Glutamatergic neuron (in vitro differentiated cells): Measurements from ENCODE around the gene KCNN1. TPM values are rescaled to one million over a fixed set of nuclear protein-coding genes. Genes with fewer than 3 reads are reported as not detected.

Source experiments
- DNase-seq: peaks from one replicate; pipeline ENCODE4 v3.0.0; 2022
- H3K27ac Mint-ChIP-seq: one replicate; pipeline ENCODE4 v1.8.0; 2020; ENCODE audit warnings: mild to moderate bottlenecking, mixed read lengths, inconsistent platforms; ENCODE audit not compliant: unreplicated experiment
- H3K27me3 Mint-ChIP-seq: one replicate; pipeline ENCODE4 v1.8.0; 2020; ENCODE audit warnings: mild to moderate bottlenecking, moderate library complexity, mixed read lengths, inconsistent platforms; ENCODE audit not compliant: unreplicated experiment
- H3K36me3 Mint-ChIP-seq: one replicate; pipeline ENCODE4 v1.8.0; 2020; ENCODE audit warnings: mild to moderate bottlenecking, mixed read lengths, inconsistent platforms; ENCODE audit not compliant: unreplicated experiment
- H3K4me1 Mint-ChIP-seq: one replicate; pipeline ENCODE4 v1.8.0; 2020; ENCODE audit warnings: mild to moderate bottlenecking, low read depth, mixed read lengths, inconsistent platforms; ENCODE audit not compliant: unreplicated experiment
- H3K4me3 Mint-ChIP-seq: one replicate; pipeline ENCODE4 v1.8.0; 2020; ENCODE audit warnings: mild to moderate bottlenecking, mixed read lengths, inconsistent platforms; ENCODE audit not compliant: unreplicated experiment
- H3K9me3 Mint-ChIP-seq: one replicate; pipeline ENCODE4 v1.8.0; 2020; ENCODE audit warnings: mild to moderate bottlenecking, moderate library complexity, mixed read lengths, inconsistent platforms; ENCODE audit not compliant: unreplicated experiment
- CTCF ChIP-seq: fragments of 200-600 bp; sonication (generic); IDR thresholded peaks from one replicate; pipeline ENCODE4 v1.5.0; 2021; ENCODE audit not compliant: partially characterized antibody, unreplicated experiment
- total RNA-seq: library from RNA; stranded (reverse); fragmentation: NEBNext Ultra II Directional; extraction: Animal tissue kit (Norgen Biotek cat#: 25700); gene quantifications from one replicate; pipeline ENCODE4 v1.2.1, GENCODE V29; 2021; ENCODE audit not compliant: unreplicated experiment

Gene KCNN1
- total RNA-seq, 1 donor from 2014 or later: 91.1 TPM

GRCh38 chr19:17943274-17944221 is 23.4 kb upstream of the KCNN1 start:
- Mint-ChIP-seq H3K4me3 (no peak overlapping the region), H3K27ac (no peak overlapping the region), H3K4me1 (peaks cover 9% of the 10 kb centered on the region), H3K27me3 (peaks cover 13% of the 10 kb centered on the region), H3K9me3 (peaks cover 4% of the 10 kb centered on the region), H3K36me3 (no peaks in the 10 kb centered on the region)
- TF ChIP-seq CTCF: no peak
- DNase-seq: no peak

- H3K27ac Mint-ChIP-seq: no peak overlapping the region
- H3K4me3 Mint-ChIP-seq: no peak overlapping the region
- peaks cover 9% of the 10 kb centered on the region for H3K4me1 Mint-ChIP-seq
- H3K36me3 Mint-ChIP-seq: no peaks in the 10 kb centered on the region
- peaks cover 8% of the 10 kb centered on the region for H3K9me3 Mint-ChIP-seq
- DNase-seq: no peak
- no peak for TF ChIP-seq CTCF
- H3K27me3 Mint-ChIP-seq: peaks cover 19% of the 10 kb centered on the region
Measured at GRCh38 chr19:17944301-17944700, 22.6 kb upstream of the KCNN1 start.

- H3K4me3 Mint-ChIP-seq: peak overlapping the region; percentile 82
- peaks cover 16% of the 10 kb centered on the region for H3K9me3 Mint-ChIP-seq
- peaks cover 16% of the 10 kb centered on the region for H3K4me1 Mint-ChIP-seq
- peaks cover 28% of the 10 kb centered on the region for H3K27me3 Mint-ChIP-seq
- no peaks in the 10 kb centered on the region for H3K36me3 Mint-ChIP-seq
- TF ChIP-seq CTCF: peak; percentile 5
- peak overlapping the region; percentile 95 for H3K27ac Mint-ChIP-seq
- no peak for DNase-seq
Measured at GRCh38 chr19:17946965-17947784, 19.7 kb upstream of the KCNN1 start.

- H3K9me3 Mint-ChIP-seq: peaks cover 16% of the 10 kb centered on the region
- no peak overlapping the region for H3K27ac Mint-ChIP-seq
- peak; percentile 100 for DNase-seq
- peaks cover 28% of the 10 kb centered on the region for H3K27me3 Mint-ChIP-seq
- TF ChIP-seq CTCF: no peak
- H3K36me3 Mint-ChIP-seq: no peaks in the 10 kb centered on the region
- H3K4me1 Mint-ChIP-seq: peaks cover 13% of the 10 kb centered on the region
- peak overlapping the region; percentile 91 for H3K4me3 Mint-ChIP-seq
Measured at GRCh38 chr19:17947815-17948513, 18.9 kb upstream of the KCNN1 start.
